HepG2 (cell line): ENCODE measurements around the gene ZNF180. TPM values are rescaled to one million over a fixed set of nuclear protein-coding genes. Genes with fewer than 3 reads are reported as not detected.

Experiments used
- ATAC-seq: fragments of 200-7000 bp; cut with Tn5 transposase; 3 replicates; pipeline ENCODE4 v1.9.1; 2020; ENCODE audit warnings: mild to moderate bottlenecking, moderate library complexity
- BruUV-seq: library from RNA; stranded (reverse); fragments of 400-500 nt; replicated peaks from 2 replicates; lab custom pipeline; 2021; lab: Mats Ljungman, UMichigan
- CTCF ChIA-PET: fragments of 300-600 bp; formaldehyde crosslinking; extraction: SDS; loops from one replicate; lab custom pipeline; 2021; ENCODE audit warnings: low total read pairs, inconsistent platforms, low intra/inter-chr PET ratio; lab: Yijun Ruan, JAX
- POLR2A ChIA-PET: fragments of 350-600 bp; sonication (Branson Sonifier 250); formaldehyde crosslinking; loops from one replicate; lab custom pipeline; 2020; ENCODE audit warnings: antibody characterized with exemption, inconsistent platforms; lab: Yijun Ruan, JAX
- DNase-seq: peaks from one replicate; pipeline ENCODE4 v3.0.0-alpha.2; 2015; ENCODE audit warnings: low spot score
- FAIRE-seq: peaks from 3 replicates; lab custom pipeline; 2011; peaks lifted over from hg19 to GRCh38; lab: Jason Lieb, UNC
- H2AFZ ChIP-seq: one replicate; pipeline ENCODE4 v1.6.1; 2011; ENCODE audit warnings: low read length, inconsistent platforms
- H3K27ac ChIP-seq: fragments of 300-600 bp; 3 replicates; pipeline ENCODE4 v1.8.0; 2011; ENCODE audit warnings: mixed run types, mild to moderate bottlenecking, mixed read lengths, low read length, inconsistent platforms; ENCODE audit not compliant: insufficient read depth; ENCODE audit errors: extremely low read length
- H3K27me3 ChIP-seq, 2 experiments: fragments of 200-600 bp in 1 of 2; 2 replicates in 1 of 2; 3 replicates in 1 of 2; pipeline versions ENCODE4 v1.6.0 to v1.8.0; 2011; ENCODE audit warnings: low read length in 2 of 2, mild to moderate bottlenecking in 2 of 2, moderate library complexity in 2 of 2, inconsistent platforms in 1 of 2; ENCODE audit not compliant: insufficient read depth in 2 of 2, control insufficient read depth in 1 of 2
- H3K36me3 ChIP-seq, 2 experiments: fragments of 200-600 bp in 1 of 2; replicated peaks in 1 of 2; 2 replicates in 1 of 2; 3 replicates in 1 of 2; pipeline versions ENCODE4 v1.5.1 to v1.8.0; 2011; ENCODE audit warnings: low read length in 2 of 2, inconsistent platforms in 1 of 2; ENCODE audit not compliant: insufficient read depth in 2 of 2, control insufficient read depth in 1 of 2
- H3K4me1 ChIP-seq: 2 replicates; pipeline ENCODE4 v1.5.1; 2012; ENCODE audit warnings: low read length, inconsistent platforms; ENCODE audit not compliant: insufficient read depth
- H3K4me2 ChIP-seq: 2 replicates; pipeline ENCODE4 v1.6.0; 2011; ENCODE audit warnings: low read depth, low read length, inconsistent platforms
- H3K4me3 ChIP-seq, 3 experiments: fragments of 200-600 bp in 1 of 3; sonication (generic), shearing (Covaris generic) in 1 of 3; replicated peaks in 1 of 3; 2 replicates each; pipeline ENCODE4 v1.5.1; 2011 to 2016; ENCODE audit warnings: low read length in 3 of 3, inconsistent platforms in 2 of 3, low read depth in 2 of 3, mild to moderate bottlenecking in 2 of 3, control low read depth in 1 of 3, mixed read lengths in 1 of 3; ENCODE audit not compliant: insufficient read depth in 1 of 3
- H3K79me2 ChIP-seq: one replicate; pipeline ENCODE4 v1.6.1; 2011; ENCODE audit warnings: low read length, inconsistent platforms; ENCODE audit not compliant: insufficient read depth
- H3K9ac ChIP-seq: 2 replicates; pipeline ENCODE4 v1.6.0; 2011; ENCODE audit warnings: mild to moderate bottlenecking, low read depth, low read length, inconsistent platforms; ENCODE audit not compliant: insufficient read depth
- H3K9me3 ChIP-seq: 2 replicates; pipeline ENCODE4 v1.5.1; 2012; ENCODE audit warnings: mild to moderate bottlenecking, low read length
- H4K20me1 ChIP-seq: 2 replicates; pipeline ENCODE4 v1.6.0; 2011; ENCODE audit warnings: inconsistent platforms, mild to moderate bottlenecking, low read length, moderate library complexity; ENCODE audit not compliant: insufficient read depth
- CREB1 ChIP-seq, 2 experiments: fragments of 450-650 bp in 1 of 2; IDR thresholded peaks; 2 replicates each; pipeline ENCODE4 v1.6.1; 2016 to 2017; ENCODE audit warnings: control low read depth in 1 of 2, mild to moderate bottlenecking in 1 of 2, missing compliant biosample characterization in 1 of 2, missing genetic modification characterization in 1 of 2
- WGBS: methylation state at CpG from one replicate; pipeline ENCODE4 v1.1.6; 2017; ENCODE audit warnings: low lambda C conversion rate; 5-methylcytosine and 5-hydroxymethylcytosine counted together
- in situ Hi-C: cut with HindIII; loops from 2 replicates; pipeline ENCODE4 v1.10.0; 2017; ENCODE audit warnings: low pct_unique_long_range_greater_than_20kb; ENCODE audit not compliant: extremely low pct_ligation_motif_present
- intact Hi-C: fragments of 100-400 bp; cut with micrococcal nuclease; formaldehyde crosslinking; loops from one replicate; pipeline ENCODE4 v1.10.0; 2022; ENCODE audit not compliant: unreplicated experiment
- polyA plus RNA-seq, 8 experiments: library from polyadenylated mRNA; depleted of rRNA in 3 of 8; stranded (reverse) in 7 of 8; unstranded in 1 of 8; fragments of >200 nt; fragmentation: Illumina TruSeq in 4 of 8; extraction: Trizol in 4 of 8; gene quantifications; 2 replicates each; pipeline versions ENCODE4 v1.2.1 to v1.2.3, GENCODE V29; 2011 to 2016; ENCODE audit warnings: low read depth in 4 of 8, missing spikeins in 1 of 8, mixed read lengths in 1 of 8; ENCODE audit not compliant: insufficient read depth in 1 of 8
- total RNA-seq, 5 experiments: library from RNA; depleted of rRNA; stranded (reverse); fragments of >200 nt; fragmentation: Illumina TruSeq; extraction: Trizol; gene quantifications; 2 replicates each; pipeline ENCODE4 v1.2.3, GENCODE V29; 2016; ENCODE audit warnings: low read depth in 1 of 5
- TF ChIP-seq, protein P1 (sequence below): sonication (generic); formaldehyde crosslinking; IDR thresholded peaks from 2 replicates; pipeline ENCODE4 v1.5.0; 2020; ENCODE audit warnings: missing genetic modification reagents
- TF ChIP-seq, protein P2 (sequence below): sonication (generic); formaldehyde crosslinking; IDR thresholded peaks from 2 replicates; pipeline ENCODE4 v1.4.0; 2020; ENCODE audit warnings: missing genetic modification reagents

ZNF180 gene
- total and polyA plus RNA-seq, 2 of the 13 experiments (the other 11 are each of a cell fraction or from before 2014, with no cell fraction given), result 0.92 to 9.3 TPM

DNA sequence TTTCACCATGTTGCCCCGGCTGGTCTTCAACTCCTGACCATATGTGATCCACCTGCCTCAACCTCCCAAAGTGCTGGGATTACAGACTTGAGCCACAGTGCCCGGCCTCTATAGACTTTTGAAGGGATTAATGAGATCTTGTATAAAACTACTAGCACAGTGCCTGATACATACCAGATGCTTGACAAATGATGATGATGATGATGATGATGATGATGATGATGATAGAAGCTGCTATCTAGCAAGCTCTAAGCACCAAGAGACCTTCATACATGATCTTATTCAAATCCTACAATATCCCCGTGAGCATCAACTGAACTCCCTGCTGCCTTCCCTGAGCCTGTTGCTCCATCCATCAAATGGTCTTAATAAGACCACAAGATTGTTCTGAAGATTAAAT is 14.7 kb upstream of the ZNF180 start:
- BruUV-seq, result no TSS peak
- no peaks in the 10 kb centered on the region for H3K79me2 ChIP-seq
- 22% methylated on average over 3 of the region's 3 CpGs for WGBS
- no peaks in the 10 kb centered on the region for H3K27me3 ChIP-seq
- ATAC-seq (no peak), FAIRE-seq (no peak)
- intact Hi-C loops, result no loop called here
- H3K27ac ChIP-seq, result no peak overlapping the region
- no peak overlapping the region for H3K9ac ChIP-seq
- H3K9me3 ChIP-seq, result no peaks in the 10 kb centered on the region
- H3K36me3 ChIP-seq, result no peaks in the 10 kb centered on the region
- H3K4me3 ChIP-seq, result no peak overlapping the region
- TF ChIP-seq, protein P1, sequence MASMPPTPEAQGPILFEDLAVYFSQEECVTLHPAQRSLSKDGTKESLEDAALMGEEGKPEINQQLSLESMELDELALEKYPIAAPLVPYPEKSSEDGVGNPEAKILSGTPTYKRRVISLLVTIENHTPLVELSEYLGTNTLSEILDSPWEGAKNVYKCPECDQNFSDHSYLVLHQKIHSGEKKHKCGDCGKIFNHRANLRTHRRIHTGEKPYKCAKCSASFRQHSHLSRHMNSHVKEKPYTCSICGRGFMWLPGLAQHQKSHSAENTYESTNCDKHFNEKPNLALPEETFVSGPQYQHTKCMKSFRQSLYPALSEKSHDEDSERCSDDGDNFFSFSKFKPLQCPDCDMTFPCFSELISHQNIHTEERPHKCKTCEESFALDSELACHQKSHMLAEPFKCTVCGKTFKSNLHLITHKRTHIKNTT (CRISPR knock-in tag), result no peak
- TF ChIP-seq, protein P2, sequence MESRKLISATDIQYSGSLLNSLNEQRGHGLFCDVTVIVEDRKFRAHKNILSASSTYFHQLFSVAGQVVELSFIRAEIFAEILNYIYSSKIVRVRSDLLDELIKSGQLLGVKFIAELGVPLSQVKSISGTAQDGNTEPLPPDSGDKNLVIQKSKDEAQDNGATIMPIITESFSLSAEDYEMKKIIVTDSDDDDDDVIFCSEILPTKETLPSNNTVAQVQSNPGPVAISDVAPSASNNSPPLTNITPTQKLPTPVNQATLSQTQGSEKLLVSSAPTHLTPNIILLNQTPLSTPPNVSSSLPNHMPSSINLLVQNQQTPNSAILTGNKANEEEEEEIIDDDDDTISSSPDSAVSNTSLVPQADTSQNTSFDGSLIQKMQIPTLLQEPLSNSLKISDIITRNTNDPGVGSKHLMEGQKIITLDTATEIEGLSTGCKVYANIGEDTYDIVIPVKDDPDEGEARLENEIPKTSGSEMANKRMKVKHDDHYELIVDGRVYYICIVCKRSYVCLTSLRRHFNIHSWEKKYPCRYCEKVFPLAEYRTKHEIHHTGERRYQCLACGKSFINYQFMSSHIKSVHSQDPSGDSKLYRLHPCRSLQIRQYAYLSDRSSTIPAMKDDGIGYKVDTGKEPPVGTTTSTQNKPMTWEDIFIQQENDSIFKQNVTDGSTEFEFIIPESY, result no peak
- TF ChIP-seq CREB1 (IDR thresholded peaks at IDR 0.05) (peak; percentile 60; the same call in 1 of the 2 replicates), CREB1 (CRISPR knock-in tag; IDR thresholded peaks at IDR 0.05) (no peak)
- TF ChIP-seq, all 625 proteins: peak for 1
- ChIA-PET POLR2A (no interaction called here), CTCF (no interaction called here)
- Histone ChIP-seq H2AFZ (no peak overlapping the region), H4K20me1 (no peaks in the 10 kb centered on the region), H3K4me1 (no peaks in the 10 kb centered on the region), H3K4me2 (no peak overlapping the region)
- in situ Hi-C loops, result no loop called here
- DNase-seq, result no peak
